AG04449 (cell line): ENCODE data around the gene NPAS3.

Experiments
- CTCF ChIA-PET: fragments of 350-600 bp; formaldehyde crosslinking; extraction: SDS; loops from one replicate; lab custom pipeline; 2021; ENCODE audit warnings: antibody characterized with exemption; lab: Yijun Ruan, JAX
- POLR2A ChIA-PET: fragments of 400-600, 350-600 bp; formaldehyde crosslinking; extraction: SDS; loops from one replicate; lab custom pipeline; 2020; ENCODE audit warnings: antibody characterized with exemption, inconsistent platforms; lab: Yijun Ruan, JAX
- DNase-seq: peaks from one replicate; pipeline ENCODE4 v3.0.0-alpha.2; 2010; ENCODE audit warnings: low read depth, low spot score
- H3K4me3 ChIP-seq: 2 replicates; pipeline ENCODE4 v1.5.1; 2011; ENCODE audit warnings: low read depth, mild to moderate bottlenecking, control low read depth, low read length
- TF ChIP-seq, protein P1 (sequence below): IDR thresholded peaks from one replicate; pipeline ENCODE4 v1.5.1; 2011; ENCODE audit warnings: mild to moderate bottlenecking, moderate library complexity, low read length, control low read depth, inconsistent platforms; ENCODE audit not compliant: insufficient read depth; ENCODE audit errors: missing control alignments

NPAS3 gene

DNA sequence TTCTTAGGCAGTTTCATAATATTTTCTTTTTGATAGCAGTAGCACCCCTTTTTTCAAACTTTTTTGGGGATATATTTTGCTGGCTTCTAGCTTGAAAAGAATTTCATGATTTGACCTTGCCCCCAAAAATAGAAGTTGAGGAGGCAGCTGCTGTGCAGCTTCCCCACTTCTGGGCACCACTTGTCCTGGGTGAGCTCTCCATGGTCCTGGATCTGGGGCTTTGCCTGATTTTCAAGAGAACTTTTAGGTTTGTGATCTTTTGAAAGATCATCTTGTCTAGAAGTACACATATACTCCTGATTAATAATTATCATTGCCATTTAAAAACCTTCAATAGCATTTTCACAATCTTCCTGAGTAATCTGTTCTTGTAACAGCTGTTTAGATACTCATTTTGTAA, 271.6 kb downstream of the NPAS3 start:
- POLR2A ChIA-PET: no interaction called here
- H3K4me3 ChIP-seq: no peak overlapping the region
- CTCF ChIA-PET: no interaction called here
- TF ChIP-seq, protein P1, sequence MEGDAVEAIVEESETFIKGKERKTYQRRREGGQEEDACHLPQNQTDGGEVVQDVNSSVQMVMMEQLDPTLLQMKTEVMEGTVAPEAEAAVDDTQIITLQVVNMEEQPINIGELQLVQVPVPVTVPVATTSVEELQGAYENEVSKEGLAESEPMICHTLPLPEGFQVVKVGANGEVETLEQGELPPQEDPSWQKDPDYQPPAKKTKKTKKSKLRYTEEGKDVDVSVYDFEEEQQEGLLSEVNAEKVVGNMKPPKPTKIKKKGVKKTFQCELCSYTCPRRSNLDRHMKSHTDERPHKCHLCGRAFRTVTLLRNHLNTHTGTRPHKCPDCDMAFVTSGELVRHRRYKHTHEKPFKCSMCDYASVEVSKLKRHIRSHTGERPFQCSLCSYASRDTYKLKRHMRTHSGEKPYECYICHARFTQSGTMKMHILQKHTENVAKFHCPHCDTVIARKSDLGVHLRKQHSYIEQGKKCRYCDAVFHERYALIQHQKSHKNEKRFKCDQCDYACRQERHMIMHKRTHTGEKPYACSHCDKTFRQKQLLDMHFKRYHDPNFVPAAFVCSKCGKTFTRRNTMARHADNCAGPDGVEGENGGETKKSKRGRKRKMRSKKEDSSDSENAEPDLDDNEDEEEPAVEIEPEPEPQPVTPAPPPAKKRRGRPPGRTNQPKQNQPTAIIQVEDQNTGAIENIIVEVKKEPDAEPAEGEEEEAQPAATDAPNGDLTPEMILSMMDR: no peak
- DNase-seq: no peak

DNA sequence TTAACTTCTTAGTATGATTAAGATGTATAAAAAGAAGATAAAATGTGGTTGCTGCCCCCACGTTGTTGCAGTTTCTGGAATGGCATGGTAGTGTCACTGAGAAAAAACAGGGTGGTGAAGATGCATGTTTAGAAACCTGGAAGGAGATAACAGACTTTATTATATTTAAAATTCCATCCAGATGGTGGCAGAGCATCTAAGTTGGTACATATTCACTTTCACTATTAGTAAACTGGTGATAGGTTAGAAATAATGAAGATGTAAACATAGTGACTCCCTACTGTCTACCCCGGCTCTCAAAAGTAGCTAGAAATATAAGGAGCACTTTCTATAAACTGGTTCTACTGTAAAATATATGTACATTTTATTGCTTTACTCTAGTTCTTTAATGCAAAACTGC, 279.3 kb downstream of the NPAS3 start:
- ChIA-PET POLR2A (no interaction called here), CTCF (interaction anchor here (0.5 kb wide), 1 partner anchor 14 kb away, joined by 3 read pairs; no protein-coding TSS in a partner anchor)
- H3K4me3 ChIP-seq: no peak overlapping the region
- DNase-seq: no peak
- TF ChIP-seq, protein P1: no peak

DNA sequence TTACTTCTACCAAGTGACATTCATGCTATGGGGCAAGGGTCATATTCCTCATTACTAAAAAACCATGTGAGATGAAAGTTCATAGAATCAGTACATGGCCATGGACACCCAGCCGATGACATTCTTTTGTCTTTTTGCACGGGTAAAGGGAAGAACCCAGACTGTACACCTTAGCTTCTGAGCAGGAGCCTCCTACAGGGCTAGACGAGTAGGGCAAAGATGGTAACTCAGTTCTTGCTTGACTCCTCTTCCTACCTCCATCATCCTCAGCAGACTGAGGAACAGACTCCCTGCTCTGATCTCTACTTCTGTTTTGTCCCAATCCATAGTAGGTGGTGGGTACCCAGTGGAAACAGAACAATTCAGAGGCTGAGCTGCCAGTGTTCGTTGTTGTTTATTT, 281.3 kb downstream of the NPAS3 start:
- TF ChIP-seq, protein P1: no peak
- ChIA-PET CTCF (no interaction called here), POLR2A (no interaction called here)
- DNase-seq: no peak
- no peak overlapping the region for H3K4me3 ChIP-seq

DNA sequence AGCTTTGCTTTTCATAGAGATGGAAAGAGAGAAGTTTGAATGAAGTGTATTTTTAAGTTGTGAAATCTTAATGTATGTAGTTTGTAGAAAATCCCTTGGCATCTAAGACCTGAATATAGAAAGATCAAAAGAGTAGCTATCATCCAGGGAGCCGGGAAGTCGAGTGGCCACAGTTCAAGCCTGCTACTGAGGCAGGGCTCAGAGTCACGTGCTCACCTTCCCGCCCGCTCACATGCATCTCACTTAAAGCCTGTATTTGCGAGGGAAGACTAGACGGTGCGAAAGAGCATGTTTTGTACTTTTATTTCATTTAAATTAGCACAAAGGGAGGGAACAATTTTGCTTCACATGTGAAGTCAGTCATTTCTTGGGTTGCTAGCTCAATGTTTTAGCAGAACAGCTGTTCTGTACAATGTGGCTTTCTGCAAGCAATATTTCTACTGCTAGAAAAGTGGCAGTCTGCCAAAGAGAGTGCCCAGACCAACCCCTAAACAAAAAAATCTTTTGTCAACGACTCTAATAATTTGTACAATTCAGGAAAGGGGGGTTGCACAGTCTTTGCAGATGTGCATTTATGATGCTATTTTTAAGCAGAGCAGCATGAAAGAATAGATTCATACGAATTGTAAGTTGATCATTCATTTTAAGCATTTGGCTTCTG, 290.7 kb downstream of the NPAS3 start:
- H3K4me3 ChIP-seq: no peak overlapping the region
- TF ChIP-seq, protein P1: no peak
- DNase-seq: no peak
- ChIA-PET POLR2A (no interaction called here), CTCF (interaction anchor here (1.4 kb wide), 1 partner anchor 564 kb away, joined by 3 read pairs; no protein-coding TSS in a partner anchor)

DNA sequence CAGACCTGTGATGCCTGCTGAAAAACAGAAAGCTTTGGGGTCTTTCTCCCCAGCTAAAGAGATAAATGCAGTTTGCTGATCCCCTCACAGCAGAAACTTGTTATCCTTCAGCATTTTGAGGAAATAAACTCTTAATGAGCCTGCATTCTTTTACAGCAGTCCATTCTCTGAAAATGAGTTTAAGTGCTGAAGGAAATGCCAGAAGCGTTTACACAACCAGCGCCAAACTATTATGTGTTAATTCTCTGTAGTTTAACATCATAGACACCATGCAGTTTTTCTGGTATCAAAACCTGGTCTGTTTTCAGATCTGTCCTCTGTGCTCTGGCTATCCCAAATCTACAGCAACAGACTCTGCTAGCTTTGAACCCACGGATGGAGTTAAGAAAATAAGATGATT, 291.3 kb downstream of the NPAS3 start:
- POLR2A ChIA-PET: no interaction called here
- no peak for DNase-seq
- no peak overlapping the region for H3K4me3 ChIP-seq
- TF ChIP-seq, protein P1: no peak
- CTCF ChIA-PET: interaction anchor here (1.4 kb wide), 1 partner anchor 563 kb away, joined by 3 read pairs; no protein-coding TSS in a partner anchor

DNA sequence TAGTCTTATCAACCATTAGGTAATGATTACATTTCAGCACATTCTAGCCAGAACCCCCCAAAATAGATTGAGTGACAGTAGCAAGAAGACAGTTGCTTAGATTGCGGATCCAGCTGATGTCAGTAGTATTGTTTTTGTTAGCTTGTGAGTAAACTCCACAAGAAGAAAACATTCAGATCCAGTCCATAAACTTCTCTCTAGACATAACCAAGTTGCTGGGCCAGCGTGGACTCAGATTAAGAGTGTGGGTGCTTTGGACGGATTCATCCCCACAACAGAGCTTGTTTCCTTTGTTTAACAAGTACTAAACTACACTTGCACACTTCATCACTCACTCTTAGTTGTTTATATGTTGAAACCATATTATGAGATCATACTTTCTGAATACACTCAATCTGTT, 293.4 kb downstream of the NPAS3 start:
- TF ChIP-seq, protein P1: no peak
- DNase-seq: no peak
- POLR2A ChIA-PET: no interaction called here
- H3K4me3 ChIP-seq: no peak overlapping the region
- CTCF ChIA-PET: interaction anchor here (1.1 kb wide), 1 partner anchor 14 kb away, joined by 3 read pairs; no protein-coding TSS in a partner anchor
